ENCODE data around the gene NLN. TPM values are rescaled to one million over a fixed set of nuclear protein-coding genes. Genes with fewer than 3 reads are reported as not detected.

NLN gene
- total RNA-seq, 1 experiment from 2014 or later: 34.8 TPM

GRCh38 chr5:65808251-65808741, 86.3 kb downstream of the NLN start:
- Histone ChIP-seq H3K4me1 (peaks cover 15% of the 10 kb centered on the region), H3K9me3 (0 out of 2 replicates have a peak, but pooled peaks cover 3% of the 10 kb centered on the region), H3K36me3 (ENCODE audit: control insufficient read depth, insufficient read depth, low read length) (peaks cover 1% of the 10 kb centered on the region), H3K4me3 (ENCODE audit: low read depth, low read length) (no peak overlapping the region), H3K27me3 (replicated peaks; ENCODE audit: control insufficient read depth, insufficient read depth, low read length) (no peaks in the 10 kb centered on the region)
- Mint-ChIP-seq H3K27me3 (ENCODE audit: insufficient read depth, unreplicated experiment) (no peaks in the 10 kb centered on the region), H3K9me3 (ENCODE audit: unreplicated experiment) (no peaks in the 10 kb centered on the region), H3K27ac (ENCODE audit: unreplicated experiment) (no peak overlapping the region), H3K4me3 (ENCODE audit: unreplicated experiment) (no peak overlapping the region), H3K36me3 (ENCODE audit: insufficient read depth, unreplicated experiment) (peaks cover 32% of the 10 kb centered on the region), H3K4me1 (ENCODE audit: low read depth, unreplicated experiment) (no peaks in the 10 kb centered on the region)
- TF ChIP-seq CTCF (IDR thresholded peaks at IDR 0.05; ENCODE audit: insufficient read depth in 1 of 2, low read depth in 1 of 2, low read length in 1 of 2, severe bottlenecking in 1 of 2, unreplicated experiment in 1 of 2): no peak
- BruUV-seq (replicated peaks): no TSS peak
- intact Hi-C loops (cut with micrococcal nuclease; ENCODE audit: unreplicated experiment): no loop called here
- DNase-seq: no peak
- ChIA-PET POLR2A (no interaction called here), CTCF (no interaction called here)

GRCh38 chr5:65808818-65809217, 86.8 kb downstream of the NLN start:
- ChIA-PET POLR2A (no interaction called here), CTCF (no interaction called here)
- peaks cover 15% of the 10 kb centered on the region for H3K4me1 ChIP-seq
- Mint-ChIP-seq H3K27me3 (ENCODE audit: insufficient read depth, unreplicated experiment) (no peaks in the 10 kb centered on the region), H3K9me3 (ENCODE audit: unreplicated experiment) (no peaks in the 10 kb centered on the region), H3K36me3 (ENCODE audit: insufficient read depth, unreplicated experiment) (peaks cover 32% of the 10 kb centered on the region), H3K4me1 (ENCODE audit: low read depth, unreplicated experiment) (no peaks in the 10 kb centered on the region), H3K4me3 (ENCODE audit: unreplicated experiment) (no peak overlapping the region), H3K27ac (ENCODE audit: unreplicated experiment) (no peak overlapping the region)
- DNase-seq: no peak
- no peak overlapping the region for H3K4me3 ChIP-seq (ENCODE audit: low read depth, low read length)
- H3K36me3 ChIP-seq (ENCODE audit: control insufficient read depth, insufficient read depth, low read length): peaks cover 2% of the 10 kb centered on the region
- no peak for TF ChIP-seq CTCF (IDR thresholded peaks at IDR 0.05; ENCODE audit: insufficient read depth in 1 of 2, low read depth in 1 of 2, low read length in 1 of 2, severe bottlenecking in 1 of 2, unreplicated experiment in 1 of 2)
- no peaks in the 10 kb centered on the region for H3K27me3 ChIP-seq (replicated peaks; ENCODE audit: control insufficient read depth, insufficient read depth, low read length)
- intact Hi-C loops (cut with micrococcal nuclease; ENCODE audit: unreplicated experiment): no loop called here
- no TSS peak for BruUV-seq (replicated peaks)
- H3K9me3 ChIP-seq: 0 out of 2 replicates have a peak, but pooled peaks cover under 1% of the 10 kb centered on the region

- Mint-ChIP-seq H3K4me3 (ENCODE audit: unreplicated experiment) (no peak overlapping the region), H3K36me3 (ENCODE audit: insufficient read depth, unreplicated experiment) (peaks cover 38% of the 10 kb centered on the region), H3K9me3 (ENCODE audit: unreplicated experiment) (no peaks in the 10 kb centered on the region), H3K4me1 (ENCODE audit: low read depth, unreplicated experiment) (no peaks in the 10 kb centered on the region), H3K27ac (ENCODE audit: unreplicated experiment) (no peak overlapping the region), H3K27me3 (ENCODE audit: insufficient read depth, unreplicated experiment) (no peaks in the 10 kb centered on the region)
- intact Hi-C loops (cut with micrococcal nuclease; ENCODE audit: unreplicated experiment): loop anchor here (5.0 kb wide), 1 partner anchor 42 kb away; no protein-coding TSS in a partner anchor
- peaks cover 2% of the 10 kb centered on the region for H3K36me3 ChIP-seq (ENCODE audit: control insufficient read depth, insufficient read depth, low read length)
- no peak overlapping the region for H3K4me3 ChIP-seq (ENCODE audit: low read depth, low read length)
- no peak for TF ChIP-seq CTCF (IDR thresholded peaks at IDR 0.05; ENCODE audit: insufficient read depth in 1 of 2, low read depth in 1 of 2, low read length in 1 of 2, severe bottlenecking in 1 of 2, unreplicated experiment in 1 of 2)
- ChIA-PET POLR2A (no interaction called here), CTCF (no interaction called here)
- no peak for DNase-seq
- peaks cover 15% of the 10 kb centered on the region for H3K4me1 ChIP-seq
- H3K9me3 ChIP-seq: no peaks in the 10 kb centered on the region
- no peaks in the 10 kb centered on the region for H3K27me3 ChIP-seq (replicated peaks; ENCODE audit: control insufficient read depth, insufficient read depth, low read length)
- BruUV-seq (replicated peaks): no TSS peak
These were observed 88.0 kb downstream of the NLN start for GRCh38 chr5:65809817-65810531.
